Heart right ventricle (tissue), 16 donors: ENCODE data around the gene DPT. TPM values are rescaled to one million over a fixed set of nuclear protein-coding genes. Genes with fewer than 3 reads are reported as not detected.

Experiments used
- ATAC-seq, 8 donors: fragments of 200-7000 bp; cut with Tn5 transposase; one replicate each; pipeline ENCODE4 v1.9.1; 2020; ENCODE audit warnings: mild to moderate bottlenecking in 8 of 8, moderate library complexity in 8 of 8, moderate number of reproducible peaks in 1 of 8
- DNase-seq, 2 donors: peaks; one replicate each; pipeline ENCODE4 v3.0.0-alpha.2; 2020
- H3K27ac ChIP-seq, 10 donors: fragments of 200-600 bp; sonication (generic) in 2 of 10; one replicate each; pipeline versions ENCODE4 v1.5.0 to v1.8.0; 2020 to 2022; ENCODE audit warnings: mild to moderate bottlenecking in 3 of 10
- H3K27me3 ChIP-seq, 7 donors: fragments of 200-600 bp; one replicate each; pipeline ENCODE4 v1.8.0; 2021 to 2022; ENCODE audit warnings: mild to moderate bottlenecking in 2 of 7
- H3K36me3 ChIP-seq, 9 donors: fragments of 200-600 bp; sonication (generic) in 1 of 9; one replicate each; pipeline versions ENCODE4 v1.5.0 to v1.8.0; 2020 to 2022; ENCODE audit warnings: mild to moderate bottlenecking in 2 of 9
- H3K4me1 ChIP-seq, 9 donors: fragments of 200-600 bp; sonication (generic) in 1 of 9; one replicate each; pipeline versions ENCODE4 v1.5.0 to v1.8.0; 2020 to 2022; ENCODE audit warnings: mild to moderate bottlenecking in 4 of 9
- H3K4me3 ChIP-seq, 10 donors: fragments of 200-600 bp; sonication (generic) in 2 of 10; one replicate each; pipeline versions ENCODE4 v1.5.0 to v1.8.0; 2020 to 2022; ENCODE audit warnings: mild to moderate bottlenecking in 7 of 10, moderate library complexity in 2 of 10
- H3K9me3 ChIP-seq, 11 donors: fragments of 200-600 bp in 10 of 11; sonication (generic) in 2 of 11; one replicate each; pipeline versions ENCODE4 v1.5.0 to v1.8.0; 2013 to 2022; ENCODE audit warnings: mild to moderate bottlenecking in 2 of 11, control low read depth in 1 of 11, moderate library complexity in 1 of 11
- WGBS, 2 donors: extraction: QIAGEN DNeasy Blood & Tissue Kit; methylation state at CpG; one replicate each; pipeline ENCODE4 v1.1.7; 2013; ENCODE audit warnings: inconsistent platforms in 1 of 2; 5-methylcytosine and 5-hydroxymethylcytosine counted together
- intact Hi-C, 10 donors: fragments of 100-400 bp; cut with DNase I; formaldehyde crosslinking; loops; one replicate each; pipeline versions ENCODE4 v1.11.1 to v1.14.2; 2022
- polyA plus RNA-seq, 2 donors: library from polyadenylated mRNA; stranded (reverse); fragments of 200-250 nt; gene quantifications; one replicate each; pipeline ENCODE4 v1.2.3, GENCODE V29; 2013
- total RNA-seq, 10 donors: library from RNA; stranded (reverse); fragmentation: NEBNext Ultra II Directional in 3 of 10; extraction: Animal tissue kit (Norgen Biotek cat#: 25700) in 3 of 10; gene quantifications; one replicate each; pipeline versions ENCODE4 v1.2.1 to v1.2.4, GENCODE V29; 2021 to 2023
- TF ChIP-seq, protein P1 (sequence below), 9 donors: fragments of 200-600 bp; sonication (generic) in 2 of 9; IDR thresholded peaks; one replicate each; pipeline versions ENCODE4 v1.5.0 to v1.8.0; 2021 to 2022; ENCODE audit warnings: antibody characterized with exemption in 9 of 9, mild to moderate bottlenecking in 5 of 9, moderate library complexity in 1 of 9
- donor health status: Arrhythmogenic right ventricular cardiomyopathy.
- donor health status: ischemic (EF 13 %, LVEDD 7.1; RV severe dilation, severe dysfunction).
- donor health status: healthy with polysubstance abuse.
- donor health status: DM: no; HTN: yes; CAD: no.
- donor health status: DM: no; HTN: no; CAD: no.
- donor health status: ischemic (EF 25% LVEDD 6.9; RV normal size, moderate dysfunction).
- donor health status: ischemic (EF 25% LVEDD 5.7; RV mildly dilated, moderate dysfunction).
- donor health status: healthy.
- donor health status: DM: yes; HTN: yes; CAD: no.
- donor health status: Ischemic cardiomyopathy.
- donor health status: ischemic (EF 35%, LVEDD 5.7; RV mildly dilated, moderate dysfunction).
- donor health status: nonischemic (EF 11% LVEDD 7.7; RV severe dilation, severe dysfunction).
- donor health status: DM: yes; HTN: yes; CAD: no.
- donor health status: PGD.
- donor health status: ischemic (EF 29% LVEDD 5.4; RV normal size, mild dysfunction).
- donor health status: nonischemic (EF 23%, LVEDD 6.1; RV moderate dilation, normal function).

DPT gene
- total and polyA plus RNA-seq, 12 donors, result 25.4 to 74.1 (median 39.3) TPM

- Histone ChIP-seq H3K27ac (no peak overlapping the region), H3K27me3 (no peaks in the 10 kb centered on the region), H3K4me1 (peaks cover 0 to 20% (median 9%) of the 10 kb centered on the region in 9 donors), H3K36me3 (no peaks in the 10 kb centered on the region), H3K4me3 (no peak overlapping the region), H3K9me3 (no peaks in the 10 kb centered on the region)
- ATAC-seq, result no peak
- intact Hi-C loops, result loop anchor here in 1 of 10 donors (10.0 kb wide), 1 partner anchor 85 kb away; no protein-coding TSS in a partner anchor
- no peak for DNase-seq
- whole genome bisulfite sequencing, 2 donors, result 91 to 94% methylated on average over 4 of the region's 4 CpGs
- TF ChIP-seq, protein P1, sequence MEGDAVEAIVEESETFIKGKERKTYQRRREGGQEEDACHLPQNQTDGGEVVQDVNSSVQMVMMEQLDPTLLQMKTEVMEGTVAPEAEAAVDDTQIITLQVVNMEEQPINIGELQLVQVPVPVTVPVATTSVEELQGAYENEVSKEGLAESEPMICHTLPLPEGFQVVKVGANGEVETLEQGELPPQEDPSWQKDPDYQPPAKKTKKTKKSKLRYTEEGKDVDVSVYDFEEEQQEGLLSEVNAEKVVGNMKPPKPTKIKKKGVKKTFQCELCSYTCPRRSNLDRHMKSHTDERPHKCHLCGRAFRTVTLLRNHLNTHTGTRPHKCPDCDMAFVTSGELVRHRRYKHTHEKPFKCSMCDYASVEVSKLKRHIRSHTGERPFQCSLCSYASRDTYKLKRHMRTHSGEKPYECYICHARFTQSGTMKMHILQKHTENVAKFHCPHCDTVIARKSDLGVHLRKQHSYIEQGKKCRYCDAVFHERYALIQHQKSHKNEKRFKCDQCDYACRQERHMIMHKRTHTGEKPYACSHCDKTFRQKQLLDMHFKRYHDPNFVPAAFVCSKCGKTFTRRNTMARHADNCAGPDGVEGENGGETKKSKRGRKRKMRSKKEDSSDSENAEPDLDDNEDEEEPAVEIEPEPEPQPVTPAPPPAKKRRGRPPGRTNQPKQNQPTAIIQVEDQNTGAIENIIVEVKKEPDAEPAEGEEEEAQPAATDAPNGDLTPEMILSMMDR (IDR thresholded peaks at IDR 0.05), result no peak
Observed at GRCh38 chr1:168739908-168740307, 10.9 kb upstream of the DPT start.

GRCh38 chr1:168736520-168736919 lies 7.5 kb upstream of the DPT start:
- H3K27ac ChIP-seq, result no peak overlapping the region

GRCh38 chr1:168735974-168736373 lies 7.0 kb upstream of the DPT start:
- intact Hi-C loops, result loop anchor here in 1 of 10 donors (10.0 kb wide), 1 partner anchor 89 kb away; no protein-coding TSS in a partner anchor
- no peaks in the 10 kb centered on the region for H3K9me3 ChIP-seq
- no peak overlapping the region for H3K4me3 ChIP-seq
- H3K27ac ChIP-seq, result no peak overlapping the region
- ATAC-seq (no peak), DNase-seq (no peak)
- TF ChIP-seq, protein P1 (IDR thresholded peaks at IDR 0.05), result no peak
- WGBS, 2 donors, result 82% methylated on average over 5 of the region's 5 CpGs
- no peaks in the 10 kb centered on the region for H3K36me3 ChIP-seq
- no peaks in the 10 kb centered on the region for H3K27me3 ChIP-seq
- H3K4me1 ChIP-seq, result peaks cover 2 to 25% (median 16%) of the 10 kb centered on the region in 9 donors

More at GRCh38 chr1:168736520-168736919, 7.5 kb upstream of the DPT start:
- TF ChIP-seq, protein P1 (IDR thresholded peaks at IDR 0.05), result no peak
- Histone ChIP-seq H3K27me3 (no peaks in the 10 kb centered on the region), H3K36me3 (no peaks in the 10 kb centered on the region), H3K4me1 (peaks cover 2 to 25% (median 16%) of the 10 kb centered on the region in 9 donors), H3K9me3 (no peaks in the 10 kb centered on the region), H3K4me3 (no peak overlapping the region)
- DNase-seq, result no peak
- 77 to 86% methylated on average over 6 of the region's 6 CpGs for WGBS, 2 donors
- intact Hi-C loops, result loop anchor here in 1 of 10 donors (10.0 kb wide), 1 partner anchor 88 kb away; no protein-coding TSS in a partner anchor
- ATAC-seq, result no peak

DNA sequence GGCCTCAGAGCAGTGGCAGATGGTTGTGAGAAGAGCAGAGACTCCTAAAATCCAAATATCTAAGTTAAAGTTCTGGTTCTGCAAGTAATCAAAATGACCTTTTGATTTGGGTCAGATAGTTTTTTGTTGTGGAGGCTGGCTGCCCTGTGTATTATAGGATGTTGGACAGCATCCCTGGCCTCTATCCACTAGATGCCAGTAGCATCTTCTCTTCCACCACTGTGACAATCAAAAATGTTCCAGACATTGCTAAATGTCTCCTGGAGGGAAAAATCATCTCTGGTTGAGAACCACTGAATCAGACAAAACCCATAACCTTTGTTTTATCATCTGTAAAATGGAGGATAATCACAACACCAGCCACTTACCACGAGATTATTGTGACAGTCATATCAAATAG lies 5.9 kb upstream of the DPT start:
- WGBS, 2 donors, result 60 to 88% methylated on average over 1 of the region's 1 CpG
- Histone ChIP-seq H3K36me3 (no peaks in the 10 kb centered on the region), H3K4me3 (no peak overlapping the region), H3K27ac (peak overlapping the region in 2 of 10 donors; percentile 16 to 25), H3K9me3 (no peaks in the 10 kb centered on the region), H3K27me3 (no peaks in the 10 kb centered on the region), H3K4me1 (peaks cover 2 to 25% (median 16%) of the 10 kb centered on the region in 9 donors)
- TF ChIP-seq, protein P1 (IDR thresholded peaks at IDR 0.05), result peak in 6 of 9 donors; percentile 13 to 36 (median 26)
- ATAC-seq (peak in 2 of 8 donors; percentile 50 to 62), DNase-seq (no peak)
- intact Hi-C loops, result loop anchor here in 1 of 10 donors (5.0 to 10.0 kb wide), 2 partner anchors 90 to 372 kb away; partner anchors contain the start of gene ATP1B1
